Endodermal cell (in vitro differentiated cells): Measurements from ENCODE around the gene CD207. TPM values are rescaled to one million over a fixed set of nuclear protein-coding genes. Genes with fewer than 3 reads are reported as not detected.

Source experiments
- DNase-seq: peaks from one replicate; pipeline ENCODE4 v3.0.0-alpha.2; 2017
- H3K27ac ChIP-seq: 2 replicates; pipeline ENCODE4 v1.5.1; 2013; ENCODE audit warnings: mild to moderate bottlenecking, low read depth, low read length, moderate library complexity
- H3K27me3 ChIP-seq: 2 replicates; pipeline ENCODE4 v1.6.1; 2013; ENCODE audit warnings: mild to moderate bottlenecking, low read length, moderate library complexity; ENCODE audit not compliant: insufficient read depth, control insufficient read depth, poor library complexity, severe bottlenecking
- H3K36me3 ChIP-seq: 2 replicates; pipeline ENCODE4 v1.7.0; 2013; ENCODE audit warnings: mild to moderate bottlenecking, low read length, moderate library complexity; ENCODE audit not compliant: control insufficient read depth, insufficient read depth
- H3K4me1 ChIP-seq: one replicate; pipeline ENCODE4 v1.7.0; 2013; ENCODE audit warnings: low read length; ENCODE audit not compliant: control insufficient read depth, insufficient read depth
- H3K4me3 ChIP-seq: 2 replicates; pipeline ENCODE4 v1.5.1; 2013; ENCODE audit warnings: mild to moderate bottlenecking, low read length, moderate library complexity
- H3K9ac ChIP-seq: 2 replicates; pipeline ENCODE4 v1.6.1; 2013; ENCODE audit warnings: mild to moderate bottlenecking, low read length, moderate library complexity; ENCODE audit not compliant: poor library complexity, severe bottlenecking; ENCODE audit errors: extremely low read depth
- H3K9me3 ChIP-seq: 2 replicates; pipeline ENCODE4 v1.6.1; 2013; ENCODE audit warnings: mild to moderate bottlenecking, low read length, moderate library complexity; ENCODE audit not compliant: control insufficient read depth
- H3K27ac Mint-ChIP-seq: 2 replicates; pipeline ENCODE4 v1.8.0; 2020; ENCODE audit warnings: mixed read lengths
- H3K27me3 Mint-ChIP-seq: 2 replicates; pipeline ENCODE4 v1.8.0; 2021; ENCODE audit warnings: mild to moderate bottlenecking, mixed read lengths; ENCODE audit not compliant: insufficient read depth
- H3K36me3 Mint-ChIP-seq: 2 replicates; pipeline ENCODE4 v1.8.0; 2020; ENCODE audit warnings: low read depth, mixed read lengths
- H3K4me1 Mint-ChIP-seq: 2 replicates; pipeline ENCODE4 v1.8.0; 2020; ENCODE audit warnings: mixed read lengths
- H3K4me3 Mint-ChIP-seq: 2 replicates; pipeline ENCODE4 v1.8.0; 2020; ENCODE audit warnings: mild to moderate bottlenecking, moderate library complexity, mixed read lengths
- H3K9me3 Mint-ChIP-seq: 2 replicates; pipeline ENCODE4 v1.8.0; 2020; ENCODE audit warnings: mild to moderate bottlenecking, mixed read lengths
- WGBS, 2 experiments: methylation state at CpG; one replicate each; pipeline versions ENCODE4 v1.1.5 to v1.1.7; 2013; ENCODE audit warnings: missing lambda C conversion rate in 2 of 2, mixed read lengths in 1 of 2; ENCODE audit not compliant: insufficient coverage in 1 of 2, insufficient read length in 1 of 2; 5-methylcytosine and 5-hydroxymethylcytosine counted together
- total RNA-seq, 2 donors: library from RNA; stranded (reverse); fragmentation: NEBNext Ultra II Directional in 1 of 2; extraction: Animal tissue kit (Norgen Biotek cat#: 25700) in 1 of 2; gene quantifications; 2 replicates in 1 of 2; 3 replicates in 1 of 2; pipeline ENCODE4 v1.2.1, GENCODE V29; 2021
- TF ChIP-seq, protein P1 (sequence below): fragments of 200-600 bp; sonication (generic); conservative IDR thresholded peaks from 2 replicates; pipeline ENCODE4 v1.5.0; 2021; ENCODE audit warnings: antibody characterized with exemption, mild to moderate bottlenecking

The CD207 gene
- total RNA-seq, 2 donors from 2014 or later = not detected

DNA sequence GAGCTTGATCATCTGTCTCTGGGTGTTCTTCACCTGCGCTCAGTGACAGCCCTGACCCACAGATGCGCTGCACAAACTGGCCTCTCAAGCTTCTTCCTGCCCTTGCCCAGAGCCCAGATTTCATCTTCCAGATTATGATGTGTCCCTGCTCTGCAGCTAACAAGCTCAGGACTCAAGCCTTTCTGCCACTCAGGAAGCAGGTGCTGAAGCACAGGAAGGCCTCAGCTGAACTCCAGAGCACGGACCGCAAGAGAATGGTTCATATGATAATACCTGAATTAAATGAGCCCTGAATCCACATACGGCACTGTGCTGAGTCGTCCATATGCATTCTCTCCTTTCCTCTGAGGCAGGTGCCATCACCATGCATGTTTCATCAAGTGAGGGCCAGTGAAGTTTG lies 3.8 kb downstream of the CD207 start:
- Mint-ChIP-seq H3K4me3 (no peak overlapping the region), H3K36me3 (no peaks in the 10 kb centered on the region), H3K4me1 (no peaks in the 10 kb centered on the region), H3K27me3 (peaks cover 47% of the 10 kb centered on the region), H3K9me3 (no peaks in the 10 kb centered on the region), H3K27ac (no peak overlapping the region)
- H3K4me3 ChIP-seq = no peak overlapping the region
- no peaks in the 10 kb centered on the region for H3K9me3 ChIP-seq
- no peaks in the 10 kb centered on the region for H3K4me1 ChIP-seq
- H3K36me3 ChIP-seq = no peaks in the 10 kb centered on the region
- WGBS, 2 experiments = 91 to 97% methylated on average over 4 to 6 of the region's 6 CpGs
- H3K9ac ChIP-seq = no peak overlapping the region
- no peak for DNase-seq
- H3K27ac ChIP-seq = no peak overlapping the region
- TF ChIP-seq, protein P1, sequence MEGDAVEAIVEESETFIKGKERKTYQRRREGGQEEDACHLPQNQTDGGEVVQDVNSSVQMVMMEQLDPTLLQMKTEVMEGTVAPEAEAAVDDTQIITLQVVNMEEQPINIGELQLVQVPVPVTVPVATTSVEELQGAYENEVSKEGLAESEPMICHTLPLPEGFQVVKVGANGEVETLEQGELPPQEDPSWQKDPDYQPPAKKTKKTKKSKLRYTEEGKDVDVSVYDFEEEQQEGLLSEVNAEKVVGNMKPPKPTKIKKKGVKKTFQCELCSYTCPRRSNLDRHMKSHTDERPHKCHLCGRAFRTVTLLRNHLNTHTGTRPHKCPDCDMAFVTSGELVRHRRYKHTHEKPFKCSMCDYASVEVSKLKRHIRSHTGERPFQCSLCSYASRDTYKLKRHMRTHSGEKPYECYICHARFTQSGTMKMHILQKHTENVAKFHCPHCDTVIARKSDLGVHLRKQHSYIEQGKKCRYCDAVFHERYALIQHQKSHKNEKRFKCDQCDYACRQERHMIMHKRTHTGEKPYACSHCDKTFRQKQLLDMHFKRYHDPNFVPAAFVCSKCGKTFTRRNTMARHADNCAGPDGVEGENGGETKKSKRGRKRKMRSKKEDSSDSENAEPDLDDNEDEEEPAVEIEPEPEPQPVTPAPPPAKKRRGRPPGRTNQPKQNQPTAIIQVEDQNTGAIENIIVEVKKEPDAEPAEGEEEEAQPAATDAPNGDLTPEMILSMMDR = no peak
- H3K27me3 ChIP-seq = peaks cover 6% of the 10 kb centered on the region

DNA sequence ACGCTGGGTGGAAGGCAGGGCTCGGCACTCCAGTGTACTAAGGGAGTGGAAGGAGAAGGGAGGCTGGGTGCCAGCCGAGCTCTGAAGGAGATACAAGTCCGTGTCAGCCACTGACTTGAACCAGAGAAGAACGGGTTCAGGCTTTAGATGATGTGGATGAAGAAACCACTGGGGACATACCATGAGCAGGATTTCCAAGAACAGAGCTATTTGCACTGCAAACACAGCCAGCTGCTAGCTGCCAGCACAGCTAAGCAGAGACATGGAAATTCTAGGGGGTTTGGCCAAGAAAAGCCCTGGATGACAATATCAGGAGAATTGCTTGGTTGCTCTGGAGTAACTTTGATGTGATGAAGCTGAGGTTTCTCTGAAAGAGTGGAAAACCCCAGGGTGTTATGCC lies 5.2 kb downstream of the CD207 start:
- Histone ChIP-seq H3K9me3 (no peaks in the 10 kb centered on the region), H3K9ac (no peak overlapping the region), H3K27ac (no peak overlapping the region), H3K4me1 (no peaks in the 10 kb centered on the region), H3K36me3 (no peaks in the 10 kb centered on the region), H3K4me3 (no peak overlapping the region), H3K27me3 (peaks cover 6% of the 10 kb centered on the region)
- DNase-seq = no peak
- H3K36me3 Mint-ChIP-seq = no peaks in the 10 kb centered on the region
- no peaks in the 10 kb centered on the region for H3K4me1 Mint-ChIP-seq
- H3K4me3 Mint-ChIP-seq = no peak overlapping the region
- H3K27ac Mint-ChIP-seq = no peak overlapping the region
- TF ChIP-seq, protein P1 = no peak
- H3K27me3 Mint-ChIP-seq = peaks cover 40% of the 10 kb centered on the region
- 89 to 93% methylated on average over 5 of the region's 5 CpGs for WGBS, 2 experiments
- H3K9me3 Mint-ChIP-seq = no peaks in the 10 kb centered on the region

DNA sequence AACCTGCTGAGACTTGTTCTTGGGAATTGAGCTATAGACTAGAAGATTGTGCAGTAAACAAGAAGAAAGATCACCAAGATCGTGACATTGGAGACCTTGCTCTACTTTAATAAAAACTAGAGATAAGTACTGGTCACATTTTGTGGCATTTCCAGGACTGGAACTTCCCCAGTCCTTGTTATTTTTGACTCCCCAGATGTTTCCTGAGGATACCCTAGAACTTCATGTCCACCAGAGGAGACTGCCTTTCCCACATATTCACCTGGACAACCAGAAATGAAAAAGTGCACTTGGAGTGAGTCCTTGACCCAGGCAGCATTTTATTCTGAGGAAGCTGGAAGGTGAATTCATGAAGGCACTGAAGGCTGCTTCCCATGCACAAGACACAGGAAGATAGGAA lies 5.7 kb downstream of the CD207 start:
- DNase-seq = no peak
- Mint-ChIP-seq H3K27ac (no peak overlapping the region), H3K36me3 (no peaks in the 10 kb centered on the region), H3K4me3 (no peak overlapping the region), H3K9me3 (no peaks in the 10 kb centered on the region), H3K27me3 (peaks cover 38% of the 10 kb centered on the region), H3K4me1 (no peaks in the 10 kb centered on the region)
- TF ChIP-seq, protein P1 = no peak
- Histone ChIP-seq H3K4me1 (no peaks in the 10 kb centered on the region), H3K36me3 (no peaks in the 10 kb centered on the region), H3K27me3 (peaks cover 6% of the 10 kb centered on the region), H3K9ac (no peak overlapping the region), H3K27ac (no peak overlapping the region), H3K4me3 (no peak overlapping the region), H3K9me3 (no peaks in the 10 kb centered on the region)
- WGBS, 2 experiments = 96 to 100% methylated on average over 1 of the region's 1 CpG
